Activated CD4-positive, alpha-beta memory T cell treated with anti-CD3 and anti-CD28 coated beads, Interleukin-2, amount 10 ng/mL, durations not matched to agents 7 days and 5 days (primary cell): Measurements from ENCODE around the gene ENPEP. TPM values are rescaled to one million over a fixed set of nuclear protein-coding genes. Genes with fewer than 3 reads are reported as not detected.

Source experiments
- total RNA-seq, 2 experiments: library from RNA; stranded (reverse); gene quantifications; one replicate each; pipeline ENCODE4 v1.2.3, GENCODE V29; 2021

Gene ENPEP
- total RNA-seq, 2 experiments from 2014 or later: 0.15 to 0.65 TPM

Other genes with a start within 250 kb of the ENPEP start
- gene PITX2, start 146.9 kb downstream of the ENPEP start, total RNA-seq: under 1 TPM in 1 of 2 experiments, not detected in 1; 0.13 TPM